ENCODE data around the gene MGA. TPM values are rescaled to one million over a fixed set of nuclear protein-coding genes. Genes with fewer than 3 reads are reported as not detected.
A peak's percentile ranks its signal among the peaks of the same experiment; 100 is the strongest.

Gene MGA
- total RNA-seq, 3 donors from 2014 or later: 27.9 to 37.3 (median 31.6) TPM

DNA sequence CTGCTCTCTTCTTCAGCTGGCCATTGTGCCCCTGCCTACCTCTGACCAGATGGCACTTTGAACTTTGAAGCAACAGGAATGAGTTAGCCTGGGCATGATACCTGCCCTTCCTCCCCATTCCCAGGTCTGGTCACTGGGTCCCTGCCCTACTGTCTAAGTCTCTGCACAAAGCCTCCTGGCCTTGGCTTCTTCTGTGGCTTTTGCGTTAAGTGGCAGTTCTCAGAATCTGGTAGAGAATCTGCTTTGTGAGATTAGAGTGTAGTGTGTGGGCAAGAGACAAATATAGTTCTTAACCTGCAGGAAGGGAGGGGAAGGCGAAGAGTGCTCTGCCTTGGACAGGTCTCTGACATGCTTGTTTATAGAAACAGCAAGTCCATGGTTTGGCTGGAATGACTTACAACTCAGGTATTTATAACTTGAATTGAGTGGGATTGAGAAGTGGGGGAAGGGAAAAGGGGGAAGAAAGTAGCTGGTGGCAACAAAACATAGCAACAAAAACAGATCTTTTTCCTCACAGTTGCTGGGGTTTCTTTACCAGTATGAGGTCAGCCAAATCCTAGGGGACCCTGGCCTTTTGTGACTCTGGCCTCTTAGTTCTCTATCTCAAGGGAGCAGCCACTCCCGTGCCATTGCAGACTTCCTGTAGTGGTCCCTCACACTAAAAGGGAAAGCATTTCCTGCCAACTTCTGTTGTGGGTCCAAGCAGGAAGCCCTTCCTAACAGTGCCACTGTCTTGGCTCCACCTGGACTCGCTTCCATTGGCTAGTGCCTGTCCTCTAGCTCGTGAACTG lies 130.7 kb downstream of the MGA start:
- peaks cover 48% of the 10 kb centered on the region for H3K4me1 Mint-ChIP-seq (ENCODE audit: low read depth)
- H3K36me3 Mint-ChIP-seq (ENCODE audit: insufficient read depth): no peaks in the 10 kb centered on the region
- H3K9me3 Mint-ChIP-seq: no peaks in the 10 kb centered on the region
- ATAC-seq: peak; percentile 21 to 46
- H3K4me3 Mint-ChIP-seq: no peak overlapping the region
- DNase-seq: no peak
- no peaks in the 10 kb centered on the region for H3K27me3 Mint-ChIP-seq (ENCODE audit: low read depth)

DNA sequence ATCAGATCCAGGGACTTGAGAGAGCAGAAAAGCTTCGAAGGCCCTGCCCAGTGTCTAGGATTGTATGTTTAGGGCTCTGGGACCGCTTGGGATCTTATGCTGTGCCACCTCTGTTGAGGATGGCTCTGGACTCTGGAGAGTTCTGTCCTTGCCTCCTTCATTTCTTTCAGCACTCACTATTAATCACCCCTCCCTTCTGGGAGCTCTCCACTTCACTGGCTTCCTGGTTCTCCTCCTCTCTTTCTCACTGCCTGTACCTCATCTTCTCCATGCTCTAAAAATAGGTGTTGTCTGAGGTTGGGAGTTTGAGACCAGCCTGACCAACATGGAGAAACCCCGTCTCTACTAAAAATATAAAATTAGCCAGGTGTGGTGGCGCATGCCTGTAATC lies 131.3 kb downstream of the MGA start:
- H3K4me1 Mint-ChIP-seq (ENCODE audit: low read depth): peaks cover 51% of the 10 kb centered on the region
- no peak overlapping the region for H3K4me3 Mint-ChIP-seq
- no peaks in the 10 kb centered on the region for H3K36me3 Mint-ChIP-seq (ENCODE audit: insufficient read depth)
- no peaks in the 10 kb centered on the region for H3K27me3 Mint-ChIP-seq (ENCODE audit: low read depth)
- DNase-seq (no peak), ATAC-seq (no peak)
- H3K9me3 Mint-ChIP-seq: no peaks in the 10 kb centered on the region

- Mint-ChIP-seq H3K4me1 (ENCODE audit: low read depth) (peaks cover 54% of the 10 kb centered on the region), H3K36me3 (ENCODE audit: insufficient read depth) (no peaks in the 10 kb centered on the region), H3K9me3 (no peaks in the 10 kb centered on the region), H3K27me3 (ENCODE audit: low read depth) (no peaks in the 10 kb centered on the region), H3K4me3 (no peak overlapping the region)
- no peak for ATAC-seq
- DNase-seq: no peak
Observed at GRCh38 chr15:41792000-41792637, 131.9 kb downstream of the MGA start.

DNA sequence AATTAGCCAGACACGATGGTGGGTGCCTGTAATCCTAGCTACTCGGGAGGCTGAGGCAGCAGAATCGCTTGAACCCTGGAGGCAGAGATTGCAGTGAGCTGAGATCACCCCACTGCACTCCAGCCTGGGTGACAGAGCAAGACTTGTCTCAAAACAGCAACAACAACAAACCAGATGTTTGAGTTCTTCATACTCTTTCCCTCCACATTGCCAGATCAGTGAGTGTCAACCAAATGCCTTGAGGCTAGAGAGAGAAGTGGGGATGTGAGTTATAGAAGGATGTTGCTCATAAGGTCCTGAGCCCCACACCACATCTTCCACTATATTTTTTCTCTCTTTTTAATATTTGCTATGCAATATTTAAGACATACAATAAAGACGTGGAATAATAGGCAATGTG lies 133.9 kb downstream of the MGA start:
- ATAC-seq (no peak), DNase-seq (no peak)
- Mint-ChIP-seq H3K9me3 (no peaks in the 10 kb centered on the region), H3K4me1 (ENCODE audit: low read depth) (peaks cover 44% of the 10 kb centered on the region), H3K4me3 (no peak overlapping the region), H3K27me3 (ENCODE audit: low read depth) (no peaks in the 10 kb centered on the region), H3K36me3 (ENCODE audit: insufficient read depth) (no peaks in the 10 kb centered on the region)

DNA sequence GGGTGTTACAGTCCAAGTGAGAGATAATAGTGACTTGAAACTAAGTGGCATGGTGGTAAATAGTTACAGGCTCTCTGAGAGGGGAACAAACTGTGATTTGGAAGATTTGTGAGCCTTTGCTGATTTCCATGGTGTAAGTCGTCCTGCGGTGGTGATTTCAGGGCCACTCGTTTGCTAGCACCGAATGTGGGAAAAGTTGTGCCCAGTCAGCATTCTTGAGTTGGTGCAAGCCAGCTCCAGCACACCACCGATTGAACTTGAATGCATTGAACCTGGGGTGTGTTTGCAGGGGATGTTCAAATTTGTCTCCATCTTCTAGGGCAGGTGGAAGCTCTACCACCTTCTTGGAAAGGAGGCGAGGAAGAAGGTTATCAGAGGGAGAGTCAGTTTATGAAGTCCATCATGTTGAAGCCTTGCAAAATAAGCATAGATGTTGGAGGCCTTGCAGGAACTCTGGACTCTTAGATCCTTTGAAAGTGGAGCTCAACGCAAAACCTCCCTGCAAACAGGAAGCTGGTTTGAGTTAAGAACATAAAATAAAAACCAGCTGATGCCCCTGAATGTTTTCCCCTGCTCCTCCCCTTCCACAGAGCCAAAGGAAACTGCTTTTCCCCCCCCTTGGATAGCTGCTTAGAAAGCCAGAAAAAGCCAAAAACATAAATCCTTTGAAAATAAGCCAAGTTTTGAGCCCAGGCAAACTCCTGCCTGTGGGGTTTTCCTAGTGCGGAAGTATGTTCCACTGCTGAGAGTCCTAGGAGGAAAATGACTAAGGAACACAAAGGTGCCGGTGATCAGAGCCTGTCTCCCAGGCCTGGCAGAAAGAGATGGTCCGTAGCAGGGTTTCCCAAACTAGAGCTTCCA lies 136.0 kb downstream of the MGA start:
- H3K4me3 Mint-ChIP-seq: no peak overlapping the region
- peaks cover 23% of the 10 kb centered on the region for H3K4me1 Mint-ChIP-seq (ENCODE audit: low read depth)
- H3K36me3 Mint-ChIP-seq (ENCODE audit: insufficient read depth): peaks cover 13% of the 10 kb centered on the region
- DNase-seq (no peak), ATAC-seq (no peak)
- no peaks in the 10 kb centered on the region for H3K9me3 Mint-ChIP-seq
- no peaks in the 10 kb centered on the region for H3K27me3 Mint-ChIP-seq (ENCODE audit: low read depth)

GRCh38 chr15:41797201-41797944 lies 137.2 kb downstream of the MGA start:
- no peak overlapping the region for H3K4me3 Mint-ChIP-seq
- ATAC-seq: no peak
- peaks cover 14% of the 10 kb centered on the region for H3K36me3 Mint-ChIP-seq (ENCODE audit: insufficient read depth)
- H3K27me3 Mint-ChIP-seq (ENCODE audit: low read depth): no peaks in the 10 kb centered on the region
- H3K9me3 Mint-ChIP-seq: no peaks in the 10 kb centered on the region
- peaks cover 16% of the 10 kb centered on the region for H3K4me1 Mint-ChIP-seq (ENCODE audit: low read depth)
- DNase-seq: no peak

GRCh38 chr15:41798607-41799487 lies 138.6 kb downstream of the MGA start:
- Mint-ChIP-seq H3K9me3 (no peaks in the 10 kb centered on the region), H3K36me3 (ENCODE audit: insufficient read depth) (peaks cover 14% of the 10 kb centered on the region), H3K27me3 (ENCODE audit: low read depth) (no peaks in the 10 kb centered on the region), H3K4me1 (ENCODE audit: low read depth) (peaks cover 14% of the 10 kb centered on the region), H3K4me3 (no peak overlapping the region)
- DNase-seq (no peak), ATAC-seq (no peak)

DNA sequence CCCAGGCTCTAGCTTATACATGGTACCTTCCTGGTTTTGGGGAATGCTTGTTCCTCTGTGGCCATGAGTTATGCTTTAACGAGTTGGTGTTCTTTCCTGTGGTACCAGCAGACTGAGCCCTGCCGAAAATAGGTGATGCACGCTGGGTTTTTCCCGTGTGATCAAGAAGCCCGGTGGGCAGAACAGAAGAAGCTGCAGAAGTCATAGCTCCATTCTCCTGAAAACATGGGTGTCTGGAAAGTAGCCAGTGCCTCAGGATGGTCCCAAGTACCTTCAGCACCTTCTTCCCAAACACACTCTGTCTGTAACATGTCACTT lies 139.2 kb downstream of the MGA start:
- no peak overlapping the region for H3K4me3 Mint-ChIP-seq
- ATAC-seq: no peak
- H3K36me3 Mint-ChIP-seq (ENCODE audit: insufficient read depth): peaks cover 15% of the 10 kb centered on the region
- peaks cover 15% of the 10 kb centered on the region for H3K4me1 Mint-ChIP-seq (ENCODE audit: low read depth)
- H3K9me3 Mint-ChIP-seq: no peaks in the 10 kb centered on the region
- H3K27me3 Mint-ChIP-seq (ENCODE audit: low read depth): no peaks in the 10 kb centered on the region
- no peak for DNase-seq

GRCh38 chr15:41801185-41801584 lies 141.0 kb downstream of the MGA start:
- H3K9me3 Mint-ChIP-seq: no peaks in the 10 kb centered on the region
- DNase-seq (no peak), ATAC-seq (no peak)
- peaks cover 9% of the 10 kb centered on the region for H3K4me1 Mint-ChIP-seq (ENCODE audit: low read depth)
- H3K4me3 Mint-ChIP-seq: no peak overlapping the region
- no peaks in the 10 kb centered on the region for H3K27me3 Mint-ChIP-seq (ENCODE audit: low read depth)
- peaks cover 16% of the 10 kb centered on the region for H3K36me3 Mint-ChIP-seq (ENCODE audit: insufficient read depth)

GRCh38 chr15:41801850-41802455 lies 141.7 kb downstream of the MGA start:
- no peak overlapping the region for H3K4me3 Mint-ChIP-seq
- H3K27me3 Mint-ChIP-seq (ENCODE audit: low read depth): no peaks in the 10 kb centered on the region
- ATAC-seq (no peak), DNase-seq (no peak)
- peaks cover 7% of the 10 kb centered on the region for H3K4me1 Mint-ChIP-seq (ENCODE audit: low read depth)
- no peaks in the 10 kb centered on the region for H3K9me3 Mint-ChIP-seq
- H3K36me3 Mint-ChIP-seq (ENCODE audit: insufficient read depth): peaks cover 16% of the 10 kb centered on the region

DNA sequence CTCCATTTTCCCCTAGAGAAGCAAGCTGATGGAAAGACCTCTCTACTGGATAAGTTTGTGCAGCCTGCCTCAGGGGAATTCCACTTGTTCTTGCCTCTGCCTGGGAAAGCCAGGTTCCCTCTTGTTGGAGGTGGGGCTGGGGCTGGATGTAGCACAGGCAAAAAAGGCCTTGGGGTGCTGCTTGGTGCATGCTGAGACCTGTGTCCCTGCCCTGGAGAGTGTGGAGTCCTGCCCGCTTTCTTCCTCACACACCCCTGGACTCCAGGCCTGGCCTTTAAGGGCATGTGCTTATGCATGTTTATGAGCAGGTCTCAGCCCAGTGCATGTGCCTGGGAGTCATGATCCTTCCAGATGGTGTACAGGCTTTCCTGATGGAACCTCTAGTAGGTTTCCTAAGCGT lies 144.2 kb downstream of the MGA start:
- Mint-ChIP-seq H3K4me1 (ENCODE audit: low read depth) (peaks cover 5% of the 10 kb centered on the region), H3K9me3 (no peaks in the 10 kb centered on the region), H3K4me3 (no peak overlapping the region), H3K36me3 (ENCODE audit: insufficient read depth) (peaks cover 16% of the 10 kb centered on the region), H3K27me3 (ENCODE audit: low read depth) (no peaks in the 10 kb centered on the region)
- DNase-seq: no peak
- ATAC-seq: peak in 1 of 2 donors; percentile 23

GRCh38 chr15:41804916-41805666 lies 144.9 kb downstream of the MGA start:
- H3K4me3 Mint-ChIP-seq: no peak overlapping the region
- DNase-seq (no peak), ATAC-seq (no peak)
- H3K4me1 Mint-ChIP-seq (ENCODE audit: low read depth): peaks cover 5% of the 10 kb centered on the region
- no peaks in the 10 kb centered on the region for H3K9me3 Mint-ChIP-seq
- no peaks in the 10 kb centered on the region for H3K27me3 Mint-ChIP-seq (ENCODE audit: low read depth)
- H3K36me3 Mint-ChIP-seq (ENCODE audit: insufficient read depth): peaks cover 13% of the 10 kb centered on the region
